Measurements from ENCODE around the gene NUDC. TPM values are rescaled to one million over a fixed set of nuclear protein-coding genes. Genes with fewer than 3 reads are reported as not detected.

NUDC gene
- total and polyA plus RNA-seq, 2 of the 13 experiments (the other 11 are each of a cell fraction or from before 2014, with no cell fraction given): 34.7 to 104 TPM

- TF ChIP-seq PRDM10 (CRISPR knock-in tag; IDR thresholded peaks at IDR 0.05; ENCODE audit: low read depth): no peak
- TF ChIP-seq PATZ1 (CRISPR knock-in tag; IDR thresholded peaks at IDR 0.05): no peak
- TF ChIP-seq ZNF597 (CRISPR knock-in tag; IDR thresholded peaks at IDR 0.05): no peak
- no peak for TF ChIP-seq ZNF83 (CRISPR knock-in tag; IDR thresholded peaks at IDR 0.05; ENCODE audit: borderline replicate concordance)
- TF ChIP-seq YY1 (IDR thresholded peaks at IDR 0.05; ENCODE audit: insufficient read depth, insufficient replicate concordance, low read depth, low read length): no peak
- TF ChIP-seq MBD4 (IDR thresholded peaks at IDR 0.05; ENCODE audit: borderline replicate concordance, low read length): no peak
- 0 out of 2 replicates have a peak, but pooled peaks have one; percentile 41 for TF ChIP-seq ZNF607 (CRISPR knock-in tag; IDR thresholded peaks at IDR 0.05; ENCODE audit: borderline replicate concordance)
- TF ChIP-seq ZNF280D (CRISPR knock-in tag; IDR thresholded peaks at IDR 0.05): no peak
- TF ChIP-seq SRSF4 (IDR thresholded peaks at IDR 0.05; ENCODE audit: low read depth, low read length, poor library complexity, severe bottlenecking): no peak
- no peak for TF ChIP-seq EP300 (IDR thresholded peaks at IDR 0.05; ENCODE audit: low read depth in 2 of 2, low read length in 2 of 2)
- no peak for TF ChIP-seq EP300 (CRISPR knock-in tag; IDR thresholded peaks at IDR 0.05; ENCODE audit: borderline replicate concordance)
- no peak for TF ChIP-seq ZNF260 (CRISPR knock-in tag; IDR thresholded peaks at IDR 0.05; ENCODE audit: borderline replicate concordance, low read depth)
- no peak for TF ChIP-seq MED13 (CRISPR knock-in tag; IDR thresholded peaks at IDR 0.05)
- no peak; the same call in 1 of the 2 replicates for TF ChIP-seq KLF11 (CRISPR knock-in tag; IDR thresholded peaks at IDR 0.05)
- TF ChIP-seq BRD4 (CRISPR knock-in tag; IDR thresholded peaks at IDR 0.05): no peak
- TF ChIP-seq IRF9 (CRISPR knock-in tag; IDR thresholded peaks at IDR 0.05; ENCODE audit: borderline replicate concordance): 0 out of 2 replicates have a peak, but pooled peaks have one; percentile 72
- TF ChIP-seq ETV5 (CRISPR knock-in tag; IDR thresholded peaks at IDR 0.05; ENCODE audit: borderline replicate concordance): 0 out of 2 replicates have a peak, but pooled peaks have one; percentile 23
Observed at GRCh38 chr1:26911399-26912146, 10.0 kb upstream of the NUDC start (continued).

Measured in HepG2 (cell line).